HG03571 (cell line): ENCODE results near the gene FBN3.
"Not testable (repeated sequence)": the region's sequence is repeated elsewhere in the genome, so short reads cannot be mapped to it uniquely, and the experiment has no call there.

Source experiments
- ATAC-seq: cut with Tn5 transposase; IDR thresholded peaks from one replicate; pipeline ENCODE4 v1.9.1; 2021; ENCODE audit not compliant: unreplicated experiment

FBN3 gene

DNA sequence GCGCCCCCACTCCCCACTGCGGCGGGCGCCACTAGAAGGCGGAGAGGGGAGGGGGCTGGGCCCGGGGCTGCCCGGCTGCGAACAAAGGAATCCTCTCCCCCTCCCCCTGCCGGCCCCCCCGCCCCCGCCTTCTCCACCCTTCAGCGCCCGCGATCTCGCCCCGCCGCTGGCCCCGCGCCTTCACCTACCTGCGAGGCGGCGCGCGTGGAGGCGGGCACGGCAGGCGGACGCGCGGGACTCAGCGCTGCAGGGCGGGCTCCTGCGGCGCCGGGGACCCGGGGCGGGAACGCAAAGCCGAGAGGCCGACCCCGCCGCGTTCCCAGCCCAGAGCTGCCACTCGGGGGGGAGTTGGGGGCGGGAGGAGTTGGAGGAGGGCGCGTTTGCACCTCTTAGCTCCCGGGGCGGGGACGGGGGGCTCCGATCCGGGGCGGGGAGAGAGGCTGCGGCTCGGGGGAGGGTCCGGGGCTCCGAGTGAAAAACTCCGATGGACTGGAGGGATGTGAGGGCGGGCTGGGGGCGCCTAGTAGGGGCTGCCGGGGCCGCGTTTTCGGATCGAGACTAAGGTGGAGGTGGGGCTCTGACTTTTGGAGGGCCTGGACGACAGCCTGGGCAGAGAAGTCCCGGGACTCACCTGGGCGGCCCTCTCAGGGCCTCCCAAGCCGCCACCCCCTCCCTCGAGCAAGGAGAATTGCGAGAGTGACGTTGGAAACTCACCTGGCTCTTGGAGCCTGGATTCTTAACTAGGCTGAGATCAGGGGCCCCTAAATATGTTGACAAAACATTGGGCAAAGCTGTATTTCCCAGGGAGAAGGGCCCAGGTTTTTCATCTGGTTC is at the start of gene FBN3:
FBN3 (minus strand) TSS at position 332 of the 834 bp plus-strand sequence. CDS start 2,112 bp downstream, outside the sequence.
- ATAC-seq = no peak

DNA sequence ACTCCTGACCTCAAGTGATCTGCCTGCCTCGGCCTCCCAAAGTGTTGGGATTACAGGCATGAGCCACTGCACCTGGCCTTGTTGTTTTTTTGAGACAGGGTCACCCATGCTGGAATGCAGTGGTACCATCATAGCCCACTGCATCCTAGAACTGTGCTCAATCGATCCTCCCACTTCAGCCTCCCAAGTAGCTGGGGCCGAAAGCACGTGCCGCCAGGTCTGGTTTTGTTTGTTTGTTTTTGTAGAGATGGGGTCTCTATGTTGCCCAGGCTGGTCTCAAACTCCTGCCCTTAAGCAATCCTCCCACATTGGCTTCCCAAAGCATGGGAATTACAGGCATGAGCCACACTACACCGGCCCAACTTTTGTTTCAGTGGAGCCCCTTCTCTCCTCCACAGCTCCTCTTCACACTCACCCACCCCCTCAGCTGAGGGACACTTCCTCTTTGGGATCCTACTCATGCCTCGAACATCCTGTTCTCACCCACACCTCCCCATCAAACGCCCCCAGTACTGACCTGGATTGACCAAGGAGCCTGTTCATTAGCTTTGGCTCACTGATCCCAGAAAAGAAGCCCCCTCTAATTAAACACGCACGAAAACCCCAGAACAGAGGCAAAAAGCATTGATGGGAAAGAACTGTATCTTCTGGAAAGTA is 47.0 kb upstream of the FBN3 start:
- no peak for ATAC-seq

DNA sequence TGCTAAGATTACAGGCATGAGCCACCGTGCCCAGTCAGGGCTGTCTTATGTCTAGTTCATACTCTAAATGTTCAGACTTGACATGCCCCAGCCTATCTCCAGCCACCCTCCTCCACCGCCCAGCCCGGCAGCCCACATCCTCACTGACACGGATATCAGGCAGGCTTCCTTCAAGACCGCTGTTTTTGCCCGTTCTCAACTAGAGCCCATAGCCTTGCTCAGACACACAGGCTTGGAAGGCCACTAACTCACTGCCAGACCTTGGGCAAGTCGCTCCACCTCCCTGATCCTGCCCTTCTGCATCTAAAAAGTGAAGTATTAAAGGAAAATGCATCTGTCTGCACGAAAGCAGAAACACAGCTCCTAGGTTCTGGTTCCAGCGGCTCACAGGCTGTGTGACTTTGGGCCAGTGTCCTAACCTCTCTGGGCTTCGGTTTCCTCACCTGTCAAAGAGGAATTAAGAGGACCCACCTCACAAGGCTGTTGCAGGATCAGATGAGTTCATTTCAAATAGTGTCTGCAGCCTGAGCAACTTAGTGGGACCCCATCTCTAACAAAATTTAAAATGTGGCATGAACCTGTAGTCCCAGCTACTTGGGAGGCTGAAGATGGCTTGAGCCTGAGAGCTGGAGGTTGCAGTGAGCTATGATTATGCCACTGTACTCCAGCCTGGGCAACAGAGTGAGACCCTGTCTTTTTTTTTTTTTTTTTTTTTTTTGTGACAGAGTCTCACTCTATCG is 45.3 kb upstream of the FBN3 start:
- no peak for ATAC-seq

DNA sequence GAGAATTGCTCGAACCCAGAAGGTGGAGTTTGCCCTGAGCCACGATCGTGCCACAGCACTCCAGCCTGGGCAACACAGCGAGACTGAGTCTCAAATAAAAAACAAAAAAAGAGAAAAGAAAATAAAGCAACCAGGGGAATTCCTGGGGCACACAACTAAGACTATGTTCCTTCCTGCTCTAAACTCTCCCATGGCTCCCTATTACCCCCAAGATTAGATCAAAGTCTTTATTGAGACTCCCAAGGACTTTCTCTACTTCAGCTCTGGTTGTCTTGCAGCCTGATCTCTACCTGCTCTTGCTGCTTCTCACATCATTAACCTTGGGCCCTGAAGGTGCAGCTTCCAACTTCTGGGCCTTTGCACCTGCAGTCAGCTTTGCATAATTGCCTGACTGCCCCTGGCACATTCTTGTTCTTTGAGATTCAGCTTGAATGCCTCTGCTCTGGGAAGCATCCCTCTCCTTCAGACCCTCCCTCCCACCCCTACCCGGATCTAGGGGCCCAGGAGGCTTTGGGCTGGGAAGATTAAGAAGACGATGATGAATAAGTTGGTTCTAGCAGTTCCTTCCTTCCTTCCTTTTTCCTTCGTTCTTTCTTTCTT is 42.9 kb upstream of the FBN3 start:
- ATAC-seq = no peak

DNA sequence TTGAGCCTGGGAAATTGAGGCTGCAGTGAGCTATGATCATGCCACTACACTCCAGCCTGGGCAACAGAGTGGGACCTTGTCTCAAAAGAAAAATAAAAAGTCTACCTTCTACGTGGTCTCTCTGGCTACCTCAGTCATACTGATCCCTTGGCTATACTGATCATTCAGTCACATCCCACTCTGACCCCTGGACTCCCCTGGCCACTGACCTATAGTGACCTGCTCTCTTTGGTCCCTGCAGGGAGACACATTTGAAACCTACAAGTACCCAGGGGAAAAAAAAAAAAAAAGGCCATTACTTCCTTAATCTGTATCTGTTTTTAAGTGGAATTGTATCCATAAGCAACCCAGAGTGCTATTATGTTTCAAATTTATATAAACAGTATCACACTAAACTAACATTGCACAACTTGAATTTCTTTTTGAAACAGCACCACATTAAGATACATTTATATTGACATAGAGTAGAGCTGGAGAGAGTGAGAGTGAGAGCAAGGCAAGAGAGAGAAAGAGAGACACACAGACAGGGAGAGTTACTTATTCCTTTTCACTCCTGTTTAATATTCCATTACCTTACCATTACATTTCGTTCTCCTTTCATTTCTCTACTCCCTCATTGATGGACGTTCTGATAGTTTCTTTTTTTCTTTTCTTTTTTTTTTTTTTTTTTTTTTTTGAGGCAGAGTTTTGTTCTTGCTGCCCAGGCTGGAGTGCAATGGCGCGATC is 36.1 kb upstream of the FBN3 start:
- no peak for ATAC-seq

DNA sequence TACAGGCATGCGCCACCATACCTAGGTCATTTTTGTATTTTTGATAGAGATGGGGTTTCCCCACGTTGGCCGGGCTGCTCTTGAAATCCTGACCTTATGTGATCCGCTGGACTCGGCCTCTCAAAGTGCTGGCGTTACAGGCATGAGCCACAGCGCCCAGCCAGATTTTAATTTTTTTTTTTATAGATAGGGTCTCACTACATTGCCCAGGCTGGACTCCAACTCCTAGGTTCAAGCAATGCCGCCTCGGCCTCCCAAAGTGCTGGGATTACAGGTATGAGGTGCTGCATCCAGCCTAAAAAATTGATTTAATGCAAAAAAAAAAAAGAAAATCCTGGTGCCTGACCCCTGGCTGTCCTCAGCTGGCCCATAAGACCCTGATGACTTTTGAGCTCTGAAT is 34.9 kb upstream of the FBN3 start:
- ATAC-seq = no peak

DNA sequence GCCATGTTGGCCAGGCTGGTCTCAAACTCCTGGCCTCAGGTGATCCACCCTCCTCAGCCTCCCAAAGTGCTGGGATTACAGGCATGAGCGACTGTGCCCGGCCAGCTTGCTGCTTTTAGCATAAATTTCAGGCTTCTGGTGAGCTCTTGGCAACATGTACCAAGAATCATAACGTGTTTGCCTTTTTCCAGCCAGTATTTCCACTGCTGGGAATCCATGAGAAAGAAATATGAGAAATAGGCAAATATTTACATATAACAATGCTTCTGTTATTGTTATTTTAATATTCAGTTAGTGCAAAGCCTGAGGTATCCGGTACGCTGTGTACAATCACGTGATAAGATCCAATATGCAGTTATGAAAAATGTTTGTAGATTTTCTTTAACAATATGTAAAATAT is 30.6 kb upstream of the FBN3 start:
- no peak for ATAC-seq

DNA sequence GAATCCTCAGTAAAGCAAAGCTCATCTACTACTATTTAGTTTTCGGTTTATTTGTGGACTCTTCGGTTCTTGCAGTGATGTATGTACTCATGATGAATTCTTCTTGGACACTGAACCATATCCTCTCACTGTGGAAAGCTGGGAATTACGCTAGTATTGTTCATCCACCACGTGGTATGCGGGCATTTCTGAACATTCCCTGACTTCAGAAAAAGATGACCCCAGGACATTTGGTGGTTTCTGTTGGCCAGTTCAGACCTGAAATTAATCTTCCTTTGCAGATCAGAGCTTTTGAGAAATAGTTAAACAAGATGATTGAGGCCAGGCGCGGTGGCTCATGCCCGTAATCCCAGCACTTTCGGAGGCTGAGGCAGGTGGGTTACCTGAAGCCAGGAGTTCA is 25.3 kb upstream of the FBN3 start:
- no peak for ATAC-seq

DNA sequence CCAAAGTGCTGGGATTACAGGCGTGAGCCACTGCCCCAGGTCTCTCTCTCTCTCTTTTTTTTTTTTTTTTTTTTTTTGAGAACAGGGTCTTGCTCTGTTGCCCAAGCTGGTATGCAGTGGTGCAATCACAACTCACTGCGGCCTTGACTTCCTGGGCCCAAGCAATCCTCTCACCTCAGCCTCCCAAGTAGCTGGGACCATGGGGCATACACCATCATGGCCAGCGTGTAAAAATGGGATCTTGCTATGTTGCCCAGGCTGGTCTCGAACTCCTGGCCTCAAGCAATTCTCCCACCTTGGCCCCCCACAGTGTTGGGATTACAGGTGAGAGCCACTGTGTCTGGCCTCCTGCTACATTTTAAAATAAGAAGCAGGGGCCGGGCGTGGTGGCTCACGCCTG is 19.1 kb upstream of the FBN3 start:
- no peak for ATAC-seq

DNA sequence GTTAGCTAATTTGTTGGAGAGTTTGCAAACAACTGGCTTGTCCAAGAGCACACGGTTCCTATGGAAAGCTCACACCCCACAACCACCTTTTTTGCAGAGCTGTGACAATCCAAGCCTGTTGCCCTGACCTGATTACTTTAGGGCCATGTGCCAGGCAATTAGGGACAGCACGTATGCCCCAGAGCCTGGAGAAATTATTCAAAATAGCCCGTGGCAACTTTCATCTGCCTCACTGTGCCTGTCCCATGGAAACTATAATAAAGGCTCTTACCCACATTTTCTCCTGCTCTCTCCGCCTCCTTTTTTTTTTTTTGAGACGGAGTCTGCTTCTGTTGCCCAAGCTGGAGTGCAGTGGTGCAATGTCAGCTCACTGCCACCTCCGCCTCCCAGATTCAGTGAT is 18.6 kb upstream of the FBN3 start:
- no peak for ATAC-seq

DNA sequence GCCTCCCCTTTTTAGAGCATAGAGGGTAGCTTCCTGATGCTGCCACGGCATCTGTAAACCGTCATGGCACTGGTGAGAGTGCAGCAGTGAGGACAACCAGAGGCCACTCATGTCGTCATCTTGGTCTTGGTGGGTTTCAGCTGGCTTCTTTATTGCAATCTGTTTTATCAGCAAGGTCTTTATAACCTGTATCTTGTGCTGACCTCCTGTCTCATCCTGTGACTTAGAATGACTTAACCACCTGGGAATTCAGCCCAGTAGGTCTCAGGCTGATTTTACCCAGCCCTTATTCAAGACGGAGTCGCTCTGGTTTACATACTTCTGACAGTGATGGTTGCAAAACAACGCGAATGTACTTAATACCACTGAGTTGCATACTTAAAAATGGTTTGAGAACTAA is 14.4 kb upstream of the FBN3 start:
- no peak for ATAC-seq

DNA sequence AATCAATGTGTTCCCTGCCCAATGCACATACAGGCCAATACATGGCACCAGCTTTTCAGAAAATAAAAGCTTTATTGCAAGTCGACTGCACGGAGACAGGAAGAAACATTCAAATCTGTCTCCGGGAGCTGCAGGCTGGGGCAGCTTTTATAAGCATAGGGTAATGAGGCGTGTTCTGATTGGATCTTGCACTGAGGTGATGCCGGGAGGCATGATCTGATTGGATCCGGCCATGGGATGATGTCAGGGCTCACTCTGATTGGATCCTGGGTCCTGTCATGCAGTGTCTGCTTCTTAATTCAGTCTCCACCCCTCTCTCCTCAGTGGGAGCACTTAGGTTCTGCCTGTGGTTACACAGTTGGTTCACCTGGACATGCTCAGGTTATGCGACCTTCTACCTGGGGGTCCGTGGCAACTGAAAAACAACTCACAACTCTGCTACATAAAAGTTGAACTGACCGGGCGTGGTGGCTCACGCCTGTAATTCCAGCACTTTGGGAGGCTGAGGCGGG is 11.8 kb upstream of the FBN3 start:
- ATAC-seq = no peak

DNA sequence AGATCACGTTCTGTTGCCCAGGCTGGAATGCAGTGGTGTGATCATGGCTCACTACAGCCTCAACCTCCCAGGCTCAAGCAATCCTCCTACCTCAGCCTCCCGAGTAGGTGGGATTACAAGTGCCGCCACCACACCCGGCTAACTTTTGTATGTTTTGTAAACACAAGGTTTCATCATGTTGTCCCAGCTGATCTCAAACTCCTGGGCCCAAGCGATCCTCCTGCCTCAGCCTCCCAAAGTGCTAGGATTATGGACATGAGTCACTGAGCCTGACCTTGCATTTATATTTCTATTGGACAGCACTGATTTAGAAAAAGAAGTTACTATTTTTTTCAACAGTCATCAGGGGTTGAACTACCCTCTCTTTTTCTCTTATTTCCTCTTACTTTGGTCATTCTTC is 9.9 kb upstream of the FBN3 start:
- not testable (repeated sequence) for ATAC-seq

DNA sequence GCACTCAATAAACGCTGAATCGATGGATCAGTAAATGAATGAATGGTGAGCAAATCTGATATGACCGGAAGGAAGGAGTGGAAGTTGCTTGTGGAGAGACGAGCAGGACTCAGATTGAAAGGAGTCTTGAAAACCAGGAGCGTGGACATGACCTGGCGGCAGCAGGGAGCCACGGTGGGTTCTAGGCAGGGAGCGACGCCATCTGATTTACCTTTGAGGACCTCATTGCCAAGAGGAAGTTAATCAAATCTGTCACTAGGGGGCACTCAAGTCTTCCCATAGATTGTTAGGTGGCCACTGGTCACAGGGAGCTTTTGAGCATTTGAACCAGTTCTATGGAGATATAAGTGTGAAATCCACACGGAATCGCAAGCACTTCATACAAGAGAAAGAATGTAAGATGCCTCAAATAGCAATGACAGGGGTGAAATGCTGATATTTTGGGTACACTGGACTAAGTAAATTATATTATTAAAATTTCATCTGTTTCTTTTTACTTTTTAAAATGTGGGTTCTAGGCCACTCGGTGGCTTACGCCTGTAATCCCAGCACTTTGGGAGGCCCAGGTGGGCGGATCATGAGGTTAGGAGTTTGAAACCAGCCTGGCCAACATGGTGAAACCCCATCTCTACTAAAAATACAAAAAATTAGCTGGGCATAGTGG is 9.2 kb upstream of the FBN3 start:
- no peak for ATAC-seq

DNA sequence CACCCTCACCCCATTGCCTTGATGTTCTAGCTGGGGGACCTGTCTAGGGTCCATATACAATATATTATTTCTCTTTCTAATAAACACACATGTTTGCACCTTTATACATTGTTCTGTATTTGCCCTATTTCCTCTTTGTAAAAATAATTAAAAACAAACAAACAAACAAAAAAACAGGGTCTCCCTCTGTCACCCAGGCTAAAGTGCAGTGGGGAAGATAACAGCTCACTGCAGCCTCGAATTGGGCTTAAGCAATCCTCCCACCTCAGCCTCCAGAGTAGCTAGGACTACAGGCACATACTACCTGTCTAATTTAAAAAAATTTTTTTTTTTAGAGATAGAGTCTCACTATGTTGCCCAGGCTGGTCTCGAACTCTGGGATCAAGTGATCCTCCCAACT is 5.9 kb upstream of the FBN3 start:
- ATAC-seq = no peak

DNA sequence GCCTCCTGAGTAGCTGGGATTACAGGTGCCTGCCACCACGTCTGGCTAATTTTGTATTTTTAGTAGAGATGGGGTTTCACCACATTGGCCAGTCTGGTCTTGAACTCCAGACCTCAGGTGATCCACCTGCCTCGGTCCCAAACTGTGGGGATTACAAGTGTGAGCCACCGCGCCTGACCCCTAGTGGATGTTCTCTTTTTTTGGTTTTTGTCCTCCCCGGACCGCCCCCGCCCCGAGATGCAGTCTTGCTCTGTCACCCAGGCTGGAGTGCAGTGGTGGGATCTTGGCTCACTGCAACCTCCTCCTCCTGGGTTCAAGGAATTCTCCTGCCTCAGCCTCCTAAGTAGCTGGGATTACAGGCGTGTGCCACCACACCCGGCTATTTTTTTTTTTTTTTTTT is 4.6 kb upstream of the FBN3 start:
- ATAC-seq = not testable (repeated sequence)

DNA sequence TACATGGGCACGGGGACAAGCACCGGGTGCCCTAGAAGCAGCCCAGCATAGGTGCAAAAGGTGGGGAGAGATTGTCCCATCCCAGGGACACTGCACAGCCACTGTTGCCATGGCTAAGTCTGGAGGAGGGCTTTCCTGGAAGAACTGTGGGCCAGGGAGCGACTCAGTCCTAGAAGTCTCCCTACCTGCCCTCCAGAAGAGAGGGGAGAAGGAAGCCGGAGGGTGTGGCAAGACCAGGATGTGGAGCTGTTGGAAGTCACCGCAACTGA is 2.3 kb upstream of the FBN3 start:
- ATAC-seq = no peak

DNA sequence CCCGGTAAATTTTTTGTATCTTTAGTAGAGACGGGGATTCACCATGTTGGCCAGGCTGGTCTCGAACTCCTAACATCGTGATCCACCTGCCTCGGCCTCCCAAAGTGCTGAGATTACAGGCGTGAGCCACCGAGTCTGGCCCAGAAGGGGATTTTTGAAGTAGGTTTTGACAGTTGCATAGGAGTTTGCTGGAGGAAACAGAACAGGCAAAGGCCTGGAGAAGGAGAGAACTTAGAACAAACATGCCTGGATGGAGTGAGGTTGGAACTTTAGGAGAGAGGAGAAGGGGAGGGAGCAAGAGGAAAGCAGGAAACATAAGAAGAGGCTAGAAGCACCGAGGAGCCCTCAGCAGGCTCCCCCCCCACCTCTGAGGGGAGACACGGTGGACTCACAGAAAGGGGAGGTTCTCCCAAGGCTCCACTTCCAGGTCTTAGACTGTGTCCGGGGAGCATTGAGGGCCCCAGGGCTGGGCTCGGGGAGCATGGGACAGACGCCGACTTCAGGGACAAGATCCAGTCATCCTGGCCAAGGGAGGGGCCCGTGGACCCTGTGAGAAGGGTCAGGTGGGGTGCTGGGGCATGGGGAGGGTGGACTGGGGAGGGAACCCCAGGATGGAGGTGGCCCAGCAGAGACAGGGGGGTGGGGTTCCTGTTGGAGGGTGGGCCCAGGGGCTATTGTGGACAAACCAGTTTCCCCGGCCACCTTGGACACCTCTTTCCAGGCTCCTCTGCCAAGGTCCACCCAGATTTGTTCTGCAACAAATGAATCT is 1.8 kb upstream of the FBN3 start:
- ATAC-seq = no peak

DNA sequence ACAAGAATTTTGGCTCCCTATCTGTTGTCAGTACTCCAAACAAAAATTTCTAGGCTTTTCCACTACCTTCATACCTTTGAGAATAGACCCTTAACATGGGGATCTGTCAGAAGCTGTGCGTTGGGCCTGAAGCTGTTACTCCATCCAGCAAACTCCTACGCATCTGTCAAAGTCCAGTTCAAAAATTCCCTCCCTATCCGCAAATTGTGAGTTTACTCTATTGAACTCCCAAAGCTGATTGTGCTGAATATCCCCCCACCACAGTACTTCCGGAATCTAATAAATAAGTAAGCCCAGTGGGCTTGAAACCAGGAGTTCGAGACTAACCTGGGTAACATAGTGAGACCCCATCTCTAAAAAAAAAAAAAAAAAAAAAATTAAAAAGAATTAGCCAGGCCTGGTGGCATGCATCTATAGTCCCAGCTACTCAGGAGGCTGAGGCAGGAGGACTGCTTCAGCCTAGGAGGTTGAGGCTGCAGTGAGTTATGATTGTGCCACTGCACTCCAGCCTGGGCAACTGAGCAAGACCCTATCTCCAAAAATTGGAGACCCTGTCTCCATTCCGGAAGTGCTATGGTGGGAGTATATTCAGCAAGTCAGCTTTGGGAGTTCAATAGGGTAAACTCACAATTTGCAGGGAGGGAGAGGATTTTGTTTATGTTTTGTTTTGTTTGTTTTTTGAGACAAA is 930 bp upstream of the FBN3 start:
- ATAC-seq = no peak
